K562 (cell line): ENCODE results near the gene ARL3. TPM values are rescaled to one million over a fixed set of nuclear protein-coding genes. Genes with fewer than 3 reads are reported as not detected.

Source experiments
- ATAC-seq: fragments of 200-7000 bp; cut with Tn5 transposase; 3 replicates; pipeline ENCODE4 v1.9.1; 2020; ENCODE audit warnings: moderate library complexity
- BruUV-seq: library from RNA; stranded (reverse); fragments of 400-500 nt; replicated peaks from 2 replicates; lab custom pipeline; 2021; lab: Mats Ljungman, UMichigan
- CTCF ChIA-PET: fragments of 300-600 bp; formaldehyde crosslinking; extraction: SDS; loops from one replicate; lab custom pipeline; 2021; ENCODE audit warnings: low intra/inter-chr PET ratio; lab: Yijun Ruan, JAX
- POLR2A ChIA-PET: fragments of 300-600, 350-650 bp; sonication (Branson Sonifier 250); formaldehyde crosslinking; extraction: SDS; loops from one replicate; lab custom pipeline; 2021; ENCODE audit warnings: antibody characterized with exemption, inconsistent platforms; lab: Yijun Ruan, JAX
- DNase-seq, 4 experiments: peaks; one replicate each; pipeline versions ENCODE4 v3.0.0 to v3.0.0-alpha.2; 2011 to 2018; ENCODE audit warnings: low spot score in 3 of 4, mixed read lengths in 3 of 4; ENCODE audit errors: extremely low read depth in 1 of 4
- FAIRE-seq: peaks from 2 replicates; lab custom pipeline; 2011; peaks lifted over from hg19 to GRCh38; lab: Jason Lieb, UNC
- H2AFZ ChIP-seq: 2 replicates; pipeline ENCODE4 v1.6.0; 2011; ENCODE audit warnings: low read depth, low read length, control low read depth, inconsistent platforms
- H3K27ac ChIP-seq: fragments of 200-600 bp; 3 replicates; pipeline ENCODE4 v1.8.0; 2011; ENCODE audit warnings: low read depth, mild to moderate bottlenecking, control low read depth, inconsistent platforms, low read length, moderate library complexity, mixed read lengths; ENCODE audit errors: extremely low read depth
- H3K27me3 ChIP-seq, 2 experiments: fragments of 300-600 bp in 1 of 2; 2 replicates in 1 of 2; 3 replicates in 1 of 2; pipeline versions ENCODE4 v1.6.0 to v1.8.0; 2011; ENCODE audit warnings: inconsistent platforms in 2 of 2, low read length in 2 of 2, mild to moderate bottlenecking in 1 of 2, mixed read lengths in 1 of 2, moderate library complexity in 1 of 2; ENCODE audit not compliant: control insufficient read depth in 2 of 2, insufficient read depth in 2 of 2
- H3K36me3 ChIP-seq: fragments of 300-600 bp; 3 replicates; pipeline ENCODE4 v1.8.0; 2011; ENCODE audit warnings: mild to moderate bottlenecking, low read length, inconsistent platforms; ENCODE audit not compliant: control insufficient read depth, insufficient read depth
- H3K4me1 ChIP-seq, 2 experiments: fragments of 200-600 bp in 1 of 2; replicated peaks in 1 of 2; 2 replicates in 1 of 2; 3 replicates in 1 of 2; pipeline versions ENCODE4 v1.5.1 to v1.8.0; 2011; ENCODE audit warnings: inconsistent platforms in 2 of 2, low read length in 2 of 2, mild to moderate bottlenecking in 1 of 2, mixed read lengths in 1 of 2, moderate library complexity in 1 of 2; ENCODE audit not compliant: control insufficient read depth in 2 of 2, insufficient read depth in 2 of 2
- H3K4me2 ChIP-seq: 2 replicates; pipeline ENCODE4 v1.6.1; 2011; ENCODE audit warnings: low read length, control low read depth, inconsistent platforms, mixed read lengths; ENCODE audit not compliant: insufficient read depth
- H3K4me3 ChIP-seq: fragments of 200-600 bp; sonication (generic), shearing (Covaris generic); 2 replicates; pipeline ENCODE4 v1.5.1; 2016; ENCODE audit warnings: control low read depth, inconsistent platforms
- H3K79me2 ChIP-seq: fragments of 200-600 bp; 3 replicates; pipeline ENCODE4 v1.8.0; 2011; ENCODE audit warnings: low read length, inconsistent platforms; ENCODE audit not compliant: control insufficient read depth, insufficient read depth
- H3K9ac ChIP-seq, 2 experiments: 2 replicates each; pipeline versions ENCODE4 v1.6.0 to v1.6.1; 2011; ENCODE audit warnings: low read depth in 2 of 2, low read length in 2 of 2, control low read depth in 1 of 2, inconsistent platforms in 1 of 2, mild to moderate bottlenecking in 1 of 2, mixed read lengths in 1 of 2; ENCODE audit not compliant: insufficient read depth in 1 of 2
- H3K9me1 ChIP-seq: one replicate; pipeline ENCODE4 v1.6.0; 2011; ENCODE audit warnings: inconsistent platforms, mild to moderate bottlenecking, low read length, moderate library complexity; ENCODE audit not compliant: control insufficient read depth, insufficient read depth
- H3K9me3 ChIP-seq: replicated peaks from 2 replicates; pipeline ENCODE4 v1.5.1; 2011; ENCODE audit warnings: low read depth, low read length, inconsistent platforms; ENCODE audit not compliant: control insufficient read depth, insufficient read depth
- H4K20me1 ChIP-seq: replicated peaks from 2 replicates; pipeline ENCODE4 v1.6.1; 2011; ENCODE audit warnings: low read length, inconsistent platforms, mixed read lengths; ENCODE audit not compliant: control insufficient read depth, insufficient read depth
- HCFC1 ChIP-seq: IDR thresholded peaks from 2 replicates; pipeline ENCODE4 v1.6.1; 2012; ENCODE audit warnings: low read depth, low read length, improper control_type of control experiment
- HDAC1 ChIP-seq, 2 experiments: fragments of 450-650 bp; IDR thresholded peaks; 2 replicates each; pipeline ENCODE4 v1.6.1; 2016 to 2017; ENCODE audit warnings: inconsistent platforms in 1 of 2, mild to moderate bottlenecking in 1 of 2, moderate library complexity in 1 of 2
- RBM25 ChIP-seq: fragments of 200-400 bp; formaldehyde crosslinking; IDR thresholded peaks from 2 replicates; pipeline ENCODE4 v1.6.1; 2018; ENCODE audit warnings: low read length, low read depth, moderate library complexity; ENCODE audit not compliant: severe bottlenecking
- RFX5 ChIP-seq: IDR thresholded peaks from 2 replicates; pipeline ENCODE4 v1.6.1; 2011; ENCODE audit warnings: low read depth, mild to moderate bottlenecking, improper control_type of control experiment, low read length
- TBL1XR1 ChIP-seq, 2 experiments: IDR thresholded peaks; 2 replicates each; pipeline ENCODE4 v1.6.1; 2012; ENCODE audit warnings: improper control_type of control experiment in 2 of 2, low read length in 2 of 2, mild to moderate bottlenecking in 1 of 2
- ZNF140 ChIP-seq: fragments of 250-450 bp; sonication (Bioruptor Pico); IDR thresholded peaks from 2 replicates; pipeline ENCODE4 v1.8.0; 2021; ENCODE audit warnings: moderate library complexity, mild to moderate bottlenecking, inconsistent platforms
- ZNF197 ChIP-seq: fragments of 200-800 bp; sonication (Bioruptor generic); IDR thresholded peaks from 2 replicates; pipeline ENCODE4 v1.6.1; 2016; ENCODE audit warnings: low read depth, missing genetic modification characterization, missing compliant biosample characterization
- WGBS: fragments of 100-300 bp; shearing (Covaris generic); methylation state at CpG from one replicate; pipeline ENCODE4 v1.1.6; 2016; ENCODE audit warnings: low coverage, mixed read lengths; ENCODE audit not compliant: insufficient coverage; ENCODE audit errors: missing lambda C conversion rate; 5-methylcytosine and 5-hydroxymethylcytosine counted together
- in situ Hi-C: fragments of 300-500 bp; cut with MboI; formaldehyde crosslinking; loops from 4 replicates; pipeline ENCODE4 v1.15.0; 2018; ENCODE audit warnings: inconsistent platforms, mixed read lengths
- intact Hi-C: fragments of 100-400 bp; cut with micrococcal nuclease; formaldehyde crosslinking; loops from 2 replicates; pipeline ENCODE4 v1.14.2; 2022
- polyA plus RNA-seq, 8 experiments: library from polyadenylated mRNA; depleted of rRNA in 4 of 8; stranded (reverse) in 5 of 8; unstranded in 3 of 8; fragments of >200 nt; fragmentation: Nextera tagmentation in 2 of 8; fragmentation: Illumina TruSeq in 1 of 8; extraction: Ambion mirVana in 2 of 8; extraction: Trizol in 1 of 8; gene quantifications; 2 replicates each; pipeline versions ENCODE4 v1.2.1 to v1.2.3, GENCODE V29; 2011 to 2014; ENCODE audit warnings: inconsistent platforms in 1 of 8, missing spikeins in 1 of 8
- total RNA-seq, 7 experiments: library from RNA; depleted of rRNA in 6 of 7; stranded (reverse); fragments of >200 nt in 6 of 7; fragmentation: Illumina TruSeq in 2 of 7; extraction: Trizol in 2 of 7; gene quantifications; 2 replicates each; pipeline versions ENCODE4 v1.2.1 to v1.2.3, GENCODE V29; 2011 to 2021; ENCODE audit warnings: low replicate concordance in 1 of 7

ARL3 gene
- total and polyA plus RNA-seq, 9 of the 15 experiments (the other 6 are each of a cell fraction or from before 2014, with no cell fraction given) = 2.9 to 8.9 (median 4.8) TPM

- Histone ChIP-seq H4K20me1 (no peaks in the 10 kb centered on the region), H3K27me3 (no peaks in the 10 kb centered on the region), H3K9me3 (no peaks in the 10 kb centered on the region), H3K4me3 (no peak overlapping the region), H2AFZ (no peak overlapping the region), H3K79me2 (no peaks in the 10 kb centered on the region), H3K4me2 (no peak overlapping the region), H3K36me3 (0 out of 3 replicates have a peak, but pooled peaks cover 3% of the 10 kb centered on the region), H3K27ac (no peak overlapping the region), H3K9ac (peak overlapping the region in 1 of 2 experiments; percentile 64; a peak in 1 of 4 replicates), H3K4me1 (peaks cover 0 to 7% of the 10 kb centered on the region in 2 experiments; a peak in 3 of 5 replicates), H3K9me1 (no peaks in the 10 kb centered on the region)
- FAIRE-seq (no peak), DNase-seq (no peak), ATAC-seq (no peak)
- intact Hi-C loops = no loop called here
- no TSS peak for BruUV-seq
- ChIA-PET CTCF (no interaction called here), POLR2A (interaction anchor here (1.2 kb wide), 1 partner anchor 13 kb away, joined by 5 read pairs; no protein-coding TSS in a partner anchor)
- no peak for TF ChIP-seq HCFC1
- TF ChIP-seq HDAC1 (IDR thresholded peaks at IDR 0.05) = no peak
- TF ChIP-seq RBM25 = no peak
- no peak for TF ChIP-seq TBL1XR1 (IDR thresholded peaks at IDR 0.05; ENCODE audit: low read length in 2 of 2)
- TF ChIP-seq ZNF140 (CRISPR knock-in tag) = no peak
- TF ChIP-seq RFX5 = no peak
- TF ChIP-seq ZNF197 (CRISPR knock-in tag) = no peak
- 66% methylated on average over 7 of the region's 10 CpGs for WGBS
- in situ Hi-C loops = no loop called here
Observed at GRCh38 chr10:102631525-102632393, 82.4 kb downstream of the ARL3 start.
